Mucosa of stomach (tissue), 1 donor: ENCODE data around the gene KISS1R.

ENCODE experiments used
- H3K27me3 ChIP-seq: one replicate; pipeline ENCODE4 v1.7.0; 2013; ENCODE audit warnings: mild to moderate bottlenecking, low read length; ENCODE audit not compliant: control insufficient read depth, insufficient read depth
- H3K36me3 ChIP-seq: one replicate; pipeline ENCODE4 v1.7.0; 2013; ENCODE audit warnings: low read length; ENCODE audit not compliant: control insufficient read depth, insufficient read depth
- H3K4me1 ChIP-seq: one replicate; pipeline ENCODE4 v1.7.0; 2013; ENCODE audit warnings: mild to moderate bottlenecking, low read length; ENCODE audit not compliant: control insufficient read depth, insufficient read depth
- H3K4me3 ChIP-seq: one replicate; pipeline ENCODE4 v1.7.0; 2013; ENCODE audit warnings: low read length
- H3K9ac ChIP-seq: one replicate; pipeline ENCODE4 v1.7.0; 2013; ENCODE audit warnings: mild to moderate bottlenecking, low read length, moderate library complexity
- H3K9me3 ChIP-seq: one replicate; pipeline ENCODE4 v1.7.0; 2013; ENCODE audit warnings: mild to moderate bottlenecking, low read length, moderate library complexity; ENCODE audit not compliant: control insufficient read depth
- donor health status: Pancreatic carcinoma.

Gene KISS1R

GRCh38 chr19:920051-920864 is 3.1 kb downstream of the KISS1R start:
- Histone ChIP-seq H3K4me1 (peaks cover 21% of the 10 kb centered on the region), H3K9me3 (no peaks in the 10 kb centered on the region), H3K36me3 (no peaks in the 10 kb centered on the region), H3K27me3 (peaks cover 51% of the 10 kb centered on the region), H3K9ac (no peak overlapping the region), H3K4me3 (no peak overlapping the region)

GRCh38 chr19:924553-925086 is 7.5 kb downstream of the KISS1R start:
- peak overlapping the region; percentile 80 for H3K9ac ChIP-seq
- H3K27me3 ChIP-seq = peaks cover 22% of the 10 kb centered on the region
- H3K36me3 ChIP-seq = no peaks in the 10 kb centered on the region
- H3K9me3 ChIP-seq = no peaks in the 10 kb centered on the region
- H3K4me1 ChIP-seq = peaks cover 4% of the 10 kb centered on the region
- peak overlapping the region; percentile 41 for H3K4me3 ChIP-seq

GRCh38 chr19:925087-925525 is 8.0 kb downstream of the KISS1R start:
- Histone ChIP-seq H3K27me3 (peaks cover 17% of the 10 kb centered on the region), H3K4me1 (peaks cover 3% of the 10 kb centered on the region), H3K4me3 (peak overlapping the region; percentile 41), H3K9me3 (no peaks in the 10 kb centered on the region), H3K36me3 (no peaks in the 10 kb centered on the region), H3K9ac (peak overlapping the region; percentile 80)

- Histone ChIP-seq H3K36me3 (no peaks in the 10 kb centered on the region), H3K4me3 (peak within 1 kb of the TSS; percentile 60), H3K27me3 (peaks cover 11% of the 10 kb centered on the region), H3K9ac (peak within 1 kb of the TSS; percentile 90), H3K9me3 (no peaks in the 10 kb centered on the region), H3K4me1 (peaks cover 3% of the 10 kb centered on the region)
Observed at GRCh38 chr19:925526-926322, 8.6 kb downstream of the KISS1R start, which contains the start of gene ARID3A. TSS of gene ARID3A (plus strand) at chr19:926035. CDS start at chr19:929529, 3,494 bp downstream.

DNA sequence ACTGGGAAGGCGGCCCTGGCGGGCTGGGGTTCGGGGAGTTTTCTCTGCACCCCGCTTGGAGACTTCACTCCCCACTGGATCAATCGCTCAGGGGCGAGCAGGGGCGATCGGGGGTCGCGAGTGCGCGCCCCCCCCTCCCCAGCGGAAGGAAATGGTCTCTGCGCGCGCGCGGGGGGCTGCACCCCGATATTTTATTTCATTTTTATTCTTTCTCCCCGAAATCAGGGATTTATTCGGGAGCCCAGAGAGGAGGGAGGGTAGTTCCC is 9.1 kb downstream of the KISS1R start:
- H3K36me3 ChIP-seq = no peaks in the 10 kb centered on the region
- peak overlapping the region; percentile 90 for H3K9ac ChIP-seq
- peaks cover 6% of the 10 kb centered on the region for H3K27me3 ChIP-seq
- no peaks in the 10 kb centered on the region for H3K9me3 ChIP-seq
- H3K4me1 ChIP-seq = peaks cover 3% of the 10 kb centered on the region
- peak overlapping the region; percentile 60 for H3K4me3 ChIP-seq

GRCh38 chr19:926589-927350 is 9.6 kb downstream of the KISS1R start:
- H3K9me3 ChIP-seq = no peaks in the 10 kb centered on the region
- H3K4me3 ChIP-seq = peak overlapping the region; percentile 60
- H3K36me3 ChIP-seq = no peaks in the 10 kb centered on the region
- peak overlapping the region; percentile 90 for H3K9ac ChIP-seq
- H3K27me3 ChIP-seq = peaks cover 4% of the 10 kb centered on the region
- peaks cover 3% of the 10 kb centered on the region for H3K4me1 ChIP-seq

DNA sequence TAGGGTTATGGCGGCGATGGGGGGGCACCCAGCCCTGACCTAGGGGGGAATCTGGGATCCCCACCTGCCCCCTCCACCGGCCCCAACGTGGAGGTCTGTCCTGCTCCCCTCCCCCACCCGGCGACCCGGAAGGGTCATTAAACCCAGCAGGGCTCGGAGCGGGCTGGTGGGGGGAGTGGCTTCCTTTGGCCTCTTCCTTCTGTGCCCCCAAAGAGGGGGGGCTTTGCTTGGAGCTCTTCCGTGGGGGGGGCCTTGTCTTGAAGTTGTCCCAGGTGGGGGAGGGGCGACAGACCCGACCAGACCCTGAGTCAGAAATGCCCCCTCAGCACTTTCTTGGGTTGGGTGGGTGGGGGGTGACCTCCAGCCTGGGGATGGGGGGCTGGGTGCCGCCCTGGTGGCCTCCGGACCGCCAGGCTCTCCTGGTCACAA is 10.2 kb downstream of the KISS1R start:
- peak overlapping the region; percentile 90 for H3K9ac ChIP-seq
- peaks cover 4% of the 10 kb centered on the region for H3K27me3 ChIP-seq
- no peaks in the 10 kb centered on the region for H3K36me3 ChIP-seq
- no peak overlapping the region for H3K4me3 ChIP-seq
- H3K9me3 ChIP-seq = no peaks in the 10 kb centered on the region
- H3K4me1 ChIP-seq = peaks cover 3% of the 10 kb centered on the region

GRCh38 chr19:927780-928401 is 10.8 kb downstream of the KISS1R start:
- no peaks in the 10 kb centered on the region for H3K36me3 ChIP-seq
- H3K9ac ChIP-seq = no peak overlapping the region
- peaks cover 7% of the 10 kb centered on the region for H3K4me1 ChIP-seq
- H3K27me3 ChIP-seq = peaks cover 4% of the 10 kb centered on the region
- no peak overlapping the region for H3K4me3 ChIP-seq
- no peaks in the 10 kb centered on the region for H3K9me3 ChIP-seq

DNA sequence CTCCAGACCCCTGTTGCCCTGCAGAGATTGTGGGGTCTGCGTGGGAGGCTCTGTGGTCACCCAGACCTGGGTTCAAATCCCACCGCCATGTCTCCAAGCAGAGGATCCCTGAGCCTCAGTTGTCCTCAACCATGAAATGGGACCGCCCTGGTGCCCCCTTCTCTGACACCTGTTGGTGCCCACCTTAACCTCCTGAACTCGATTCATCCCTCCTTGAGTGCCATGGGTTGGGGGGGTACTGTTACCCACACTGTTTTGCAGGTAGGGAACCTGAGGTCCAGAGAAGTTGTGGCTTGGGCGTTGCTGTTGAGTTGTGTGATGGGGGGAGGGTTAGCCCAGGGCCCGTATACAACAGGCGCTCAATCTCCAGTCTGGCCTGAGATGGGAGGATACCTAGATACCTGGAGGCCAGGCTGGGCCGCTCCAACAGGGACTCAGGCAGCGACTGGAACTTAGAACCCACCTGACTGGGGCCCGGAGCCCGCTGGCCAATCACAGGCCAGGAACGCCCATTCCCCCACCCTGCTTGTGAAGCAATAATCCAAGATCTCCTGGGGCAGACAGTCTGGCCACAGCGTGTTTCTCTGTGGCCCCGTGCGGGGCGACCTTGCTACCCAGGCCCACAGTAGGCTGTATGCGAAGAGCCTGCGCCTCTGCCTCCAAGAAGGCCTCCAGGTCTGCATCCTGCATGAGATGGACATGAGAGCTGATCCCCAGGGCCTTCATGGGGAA is 11.5 kb downstream of the KISS1R start:
- Histone ChIP-seq H3K36me3 (no peaks in the 10 kb centered on the region), H3K4me3 (no peak overlapping the region), H3K9ac (no peak overlapping the region), H3K4me1 (peaks cover 14% of the 10 kb centered on the region), H3K27me3 (peaks cover 4% of the 10 kb centered on the region), H3K9me3 (no peaks in the 10 kb centered on the region)

DNA sequence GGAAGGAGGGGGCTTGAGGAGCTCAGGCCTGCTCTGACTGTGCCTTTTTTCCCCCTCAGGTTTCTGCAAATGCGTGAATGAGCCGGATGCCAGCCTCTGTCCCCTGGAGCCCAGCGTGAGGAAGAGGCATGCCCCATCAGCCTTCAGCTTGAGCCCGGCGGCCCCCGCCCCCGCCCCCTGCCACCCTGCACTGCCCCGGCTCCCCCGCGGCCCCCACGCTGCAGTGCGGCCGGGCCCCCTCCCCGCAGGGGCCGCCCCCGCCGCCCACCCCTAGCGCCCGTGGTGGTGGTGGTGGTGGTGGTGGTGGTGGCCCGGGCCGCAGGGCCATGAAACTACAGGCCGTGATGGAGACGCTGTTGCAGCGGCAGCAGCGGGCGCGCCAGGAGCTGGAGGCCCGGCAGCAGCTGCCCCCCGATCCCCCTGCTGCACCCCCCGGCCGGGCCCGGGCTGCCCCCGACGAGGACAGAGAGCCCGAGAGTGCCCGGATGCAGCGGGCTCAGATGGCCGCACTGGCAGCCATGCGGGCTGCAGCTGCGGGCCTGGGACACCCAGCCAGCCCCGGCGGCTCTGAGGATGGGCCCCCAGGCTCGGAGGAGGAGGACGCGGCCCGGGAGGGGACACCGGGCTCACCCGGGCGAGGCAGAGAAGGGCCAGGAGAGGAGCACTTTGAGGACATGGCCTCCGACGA is 12.2 kb downstream of the KISS1R start:
- Histone ChIP-seq H3K27me3 (no peaks in the 10 kb centered on the region), H3K4me3 (no peak overlapping the region), H3K36me3 (no peaks in the 10 kb centered on the region), H3K4me1 (peaks cover 21% of the 10 kb centered on the region), H3K9me3 (no peaks in the 10 kb centered on the region), H3K9ac (no peak overlapping the region)
